SHP77 treated with DMSO at 0.1 percent for 48 hours (cell line): ENCODE results near the gene AP4M1.

ENCODE experiments used
- DNase-seq: peaks from one replicate; lab custom pipeline; 2025; lab: John Stamatoyannopoulos, UW

Gene AP4M1

GRCh38 chr7:100157334-100158228, 56.1 kb downstream of the AP4M1 start:
- no peak for DNase-seq
